Non-pigmented ciliary epithelial cell (primary cell): ENCODE data around the gene LYZL4.
A peak's percentile ranks its signal among the peaks of the same experiment; 100 is the strongest.

Experiments used
- DNase-seq: peaks from one replicate; pipeline ENCODE4 v3.0.0-alpha.2; 2010; ENCODE audit warnings: low read depth

LYZL4 gene

GRCh38 chr3:42425736-42426407 lies 15.5 kb upstream of the LYZL4 start:
- DNase-seq = no peak

- DNase-seq = no peak
These were observed 14.5 kb upstream of the LYZL4 start for GRCh38 chr3:42424911-42425310.

- DNase-seq = no peak
These were observed 11.7 kb upstream of the LYZL4 start for GRCh38 chr3:42421818-42422796.

GRCh38 chr3:42419563-42419962 lies 9.2 kb upstream of the LYZL4 start:
- DNase-seq = no peak

- DNase-seq = no peak
These were observed 2.2 kb upstream of the LYZL4 start for GRCh38 chr3:42412526-42413155.

GRCh38 chr3:42411429-42411828 lies 1.0 kb upstream of the LYZL4 start:
- DNase-seq = no peak

GRCh38 chr3:42408156-42408555 lies 2.3 kb downstream of the LYZL4 start:
- no peak for DNase-seq

GRCh38 chr3:42406727-42407450 lies 3.5 kb downstream of the LYZL4 start:
- no peak for DNase-seq

GRCh38 chr3:42405857-42406256 lies 4.6 kb downstream of the LYZL4 start:
- no peak for DNase-seq

- no peak for DNase-seq
These were observed 6.7 kb downstream of the LYZL4 start for GRCh38 chr3:42403737-42404136.

- DNase-seq = no peak
These were observed 7.9 kb downstream of the LYZL4 start for GRCh38 chr3:42402394-42403096.

- DNase-seq = no peak
These were observed 12.3 kb downstream of the LYZL4 start for GRCh38 chr3:42398080-42398479.

- DNase-seq = no peak
These were observed 12.8 kb downstream of the LYZL4 start for GRCh38 chr3:42397644-42398043.

- no peak for DNase-seq
These were observed 15.7 kb downstream of the LYZL4 start for GRCh38 chr3:42394579-42395288.

- no peak for DNase-seq
These were observed 22.4 kb downstream of the LYZL4 start for GRCh38 chr3:42387802-42388651.

GRCh38 chr3:42381551-42382082 lies 28.8 kb downstream of the LYZL4 start:
- no peak for DNase-seq

- DNase-seq = peak; percentile 10
These were observed 32.7 kb downstream of the LYZL4 start for GRCh38 chr3:42377681-42378080.

- DNase-seq = peak; percentile 83
These were observed 34.0 kb downstream of the LYZL4 start for GRCh38 chr3:42376344-42376798.

GRCh38 chr3:42375121-42375800 lies 35.1 kb downstream of the LYZL4 start:
- no peak for DNase-seq
